ENCODE data around the gene CRYGB.
"Not testable (repeated sequence)": the region's sequence is repeated elsewhere in the genome, so short reads cannot be mapped to it uniquely, and the experiment has no call there.

CRYGB gene

GRCh38 chr2:208103616-208104015 is 42.3 kb downstream of the CRYGB start:
- peak; percentile 9 for DNase-seq

- DNase-seq, result no peak
Measured at GRCh38 chr2:208101716-208102631, 44.0 kb downstream of the CRYGB start.

GRCh38 chr2:208099682-208100470 is 46.1 kb downstream of the CRYGB start:
- peak; percentile 11 for DNase-seq

- not testable (repeated sequence) for DNase-seq
Measured at GRCh38 chr2:208098701-208099100, 47.3 kb downstream of the CRYGB start.

- peak; percentile 19 for DNase-seq
Measured at GRCh38 chr2:208098267-208098666, 47.7 kb downstream of the CRYGB start.

GRCh38 chr2:208097801-208098200 is 48.2 kb downstream of the CRYGB start:
- no peak for DNase-seq

- DNase-seq, result no peak
Measured at GRCh38 chr2:208097313-208097712, 48.6 kb downstream of the CRYGB start.

- DNase-seq, result peak; percentile 5
Measured at GRCh38 chr2:208096080-208096479, 49.9 kb downstream of the CRYGB start.

- no peak for DNase-seq
Measured at GRCh38 chr2:208093128-208093527, 52.8 kb downstream of the CRYGB start.
